Cortex of kidney (tissue), 1 donor: Measurements from ENCODE around the gene POU1F1.
"Not testable (repeated sequence)": the region's sequence is repeated elsewhere in the genome, so short reads cannot be mapped to it uniquely, and the experiment has no call there.

ENCODE experiments used
- DNase-seq: peaks from one replicate; lab custom pipeline; 2025; lab: John Stamatoyannopoulos, UW

The POU1F1 gene

GRCh38 chr3:87250009-87250408 is 26.4 kb downstream of the POU1F1 start:
- no peak for DNase-seq

- no peak for DNase-seq
Observed at GRCh38 chr3:87248831-87249230, 27.6 kb downstream of the POU1F1 start.

GRCh38 chr3:87248231-87248630 is 28.2 kb downstream of the POU1F1 start:
- DNase-seq, result not testable (repeated sequence)

- DNase-seq, result no peak
Observed at GRCh38 chr3:87247430-87247773, 29.0 kb downstream of the POU1F1 start.

GRCh38 chr3:87246662-87247429 is 29.5 kb downstream of the POU1F1 start:
- DNase-seq, result no peak

- DNase-seq, result no peak
Observed at GRCh38 chr3:87236093-87236492, 40.3 kb downstream of the POU1F1 start.

GRCh38 chr3:87233805-87234204 is 42.6 kb downstream of the POU1F1 start:
- DNase-seq, result no peak

- DNase-seq, result no peak
Observed at GRCh38 chr3:87229113-87229512, 47.3 kb downstream of the POU1F1 start.

- no peak for DNase-seq
Observed at GRCh38 chr3:87228316-87228715, 48.1 kb downstream of the POU1F1 start.

- DNase-seq, result no peak
Observed at GRCh38 chr3:87227835-87228144, 48.6 kb downstream of the POU1F1 start.

- DNase-seq, result peak; percentile 65
Observed at GRCh38 chr3:87227104-87227834, 49.1 kb downstream of the POU1F1 start, which contains the start of gene CHMP2B. Gene CHMP2B, plus strand, starts transcription at chr3:87227309. Its CDS starts 214 bp downstream, at chr3:87227523.

- DNase-seq, result no peak
Observed at GRCh38 chr3:87225659-87226058, 50.7 kb downstream of the POU1F1 start.

GRCh38 chr3:87219611-87220010 is 56.8 kb downstream of the POU1F1 start:
- DNase-seq, result no peak

GRCh38 chr3:87218560-87218959 is 57.8 kb downstream of the POU1F1 start:
- no peak for DNase-seq
